Measurements from ENCODE around the gene CCDC149.
A peak's percentile ranks its signal among the peaks of the same experiment; 100 is the strongest.

The CCDC149 gene

DNA sequence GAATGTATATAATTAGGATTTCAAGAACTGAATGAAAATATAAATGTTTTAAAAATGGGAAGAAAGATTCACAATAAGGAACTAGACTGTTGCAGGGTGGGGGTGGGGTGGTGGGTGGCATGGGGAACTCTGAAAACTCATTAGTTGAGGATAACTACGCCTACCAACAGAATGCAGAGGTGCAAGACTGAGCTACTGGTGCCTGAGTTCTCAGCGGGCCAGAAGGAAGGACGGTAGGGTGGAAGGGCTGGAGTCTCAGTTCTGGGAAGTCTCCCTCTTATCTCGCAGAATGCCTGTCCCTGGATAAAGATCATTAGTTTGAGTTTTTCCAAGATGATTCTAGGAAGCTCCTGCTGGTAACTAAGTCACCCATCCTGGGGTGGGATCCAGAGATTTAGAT lies 118.8 kb downstream of the CCDC149 start:
- Histone ChIP-seq H3K56ac (ENCODE audit: low read length) (no peak overlapping the region), H3K4me1 (ENCODE audit: control insufficient read depth, low read depth, low read length) (peaks cover 10% of the 10 kb centered on the region), H2BK120ac (ENCODE audit: low read depth, low read length) (no peak overlapping the region), H3K4ac (ENCODE audit: low read depth, low read length) (no peak overlapping the region), H3K36me3 (ENCODE audit: control insufficient read depth, insufficient read depth, low read length) (no peaks in the 10 kb centered on the region), H4K8ac (ENCODE audit: low read depth, low read length) (no peak overlapping the region), H3K4me3 (ENCODE audit: low read length) (no peak overlapping the region), H3K79me1 (ENCODE audit: low read length) (no peaks in the 10 kb centered on the region), H3K27me3 (ENCODE audit: insufficient read depth, low read length, poor library complexity) (peaks cover 8% of the 10 kb centered on the region), H2BK5ac (ENCODE audit: low read length) (no peak overlapping the region), H2BK15ac (replicated peaks; ENCODE audit: low read depth) (no peak overlapping the region), H3K4me2 (ENCODE audit: low read length) (no peak overlapping the region), H3K27ac (ENCODE audit: low read depth, low read length) (no peak overlapping the region), H2AK5ac (ENCODE audit: low read length) (no peak overlapping the region), H3K79me2 (ENCODE audit: control insufficient read depth, insufficient read depth, low read length) (no peaks in the 10 kb centered on the region), H4K5ac (ENCODE audit: low read length) (no peak overlapping the region), H3K23ac (ENCODE audit: low read length) (no peak overlapping the region), H3K9ac (ENCODE audit: low read length) (no peak overlapping the region), H3K18ac (ENCODE audit: low read length) (no peak overlapping the region)
- WGBS (ENCODE audit: extremely low coverage, insufficient coverage, low lambda C conversion rate): no CpG with 5 or more reads among the region's 4 CpGs
- peak; percentile 63 for DNase-seq

DNA sequence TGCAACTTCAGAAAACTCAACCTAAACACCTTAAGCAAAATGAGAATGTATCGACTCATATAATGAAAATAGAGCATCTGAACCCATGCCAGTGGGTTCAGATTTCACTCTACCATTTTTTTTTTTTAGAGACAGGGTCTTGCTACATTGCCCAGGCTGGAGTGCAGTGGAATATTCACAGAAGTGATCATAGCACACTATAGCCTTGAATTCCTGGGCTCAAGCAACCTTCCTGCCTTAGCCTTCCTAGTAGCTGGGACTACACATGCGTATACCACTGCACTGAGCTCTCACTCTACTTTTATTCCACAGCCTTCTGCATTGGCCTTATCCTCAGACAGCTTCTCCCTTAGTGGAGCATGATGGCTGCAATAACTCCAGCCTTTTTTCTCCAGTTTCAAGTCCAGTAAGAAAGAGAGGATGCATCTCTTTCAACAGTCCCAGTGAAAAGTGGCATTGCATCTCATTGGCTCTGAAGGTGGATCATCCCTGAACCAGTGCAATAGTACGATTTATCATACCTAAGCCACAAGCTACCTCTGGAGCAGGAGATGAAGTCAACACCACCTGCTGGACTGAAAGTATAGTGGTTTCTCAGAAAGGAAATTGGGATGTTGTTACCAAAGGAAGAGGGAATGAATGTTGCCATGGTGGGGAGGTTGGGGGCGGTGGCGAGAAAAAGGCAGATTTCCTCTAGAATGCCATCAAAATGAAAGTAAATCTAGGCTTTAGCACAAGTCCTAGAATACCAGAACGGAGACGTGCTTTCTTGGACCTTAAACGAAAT lies 119.4 kb downstream of the CCDC149 start:
- H3K56ac ChIP-seq (ENCODE audit: low read length): no peak overlapping the region
- WGBS (ENCODE audit: extremely low coverage, insufficient coverage, low lambda C conversion rate): no CpG with 5 or more reads among the region's 8 CpGs
- H2BK15ac ChIP-seq (replicated peaks; ENCODE audit: low read depth): no peak overlapping the region
- no peak overlapping the region for H2AK5ac ChIP-seq (ENCODE audit: low read length)
- H3K79me1 ChIP-seq (ENCODE audit: low read length): no peaks in the 10 kb centered on the region
- no peak overlapping the region for H3K9ac ChIP-seq (ENCODE audit: low read length)
- H2BK120ac ChIP-seq (ENCODE audit: low read depth, low read length): no peak overlapping the region
- H3K79me2 ChIP-seq (ENCODE audit: control insufficient read depth, insufficient read depth, low read length): no peaks in the 10 kb centered on the region
- H2BK5ac ChIP-seq (ENCODE audit: low read length): no peak overlapping the region
- no peak overlapping the region for H3K4me3 ChIP-seq (ENCODE audit: low read length)
- no peaks in the 10 kb centered on the region for H3K36me3 ChIP-seq (ENCODE audit: control insufficient read depth, insufficient read depth, low read length)
- H3K23ac ChIP-seq (ENCODE audit: low read length): no peak overlapping the region
- no peak overlapping the region for H4K5ac ChIP-seq (ENCODE audit: low read length)
- no peak overlapping the region for H3K18ac ChIP-seq (ENCODE audit: low read length)
- peaks cover 3% of the 10 kb centered on the region for H3K27me3 ChIP-seq (ENCODE audit: insufficient read depth, low read length, poor library complexity)
- H3K4me2 ChIP-seq (ENCODE audit: low read length): no peak overlapping the region
- H3K4ac ChIP-seq (ENCODE audit: low read depth, low read length): no peak overlapping the region
- H3K4me1 ChIP-seq (ENCODE audit: control insufficient read depth, low read depth, low read length): peaks cover 10% of the 10 kb centered on the region
- no peak overlapping the region for H3K27ac ChIP-seq (ENCODE audit: low read depth, low read length)
- no peak overlapping the region for H4K8ac ChIP-seq (ENCODE audit: low read depth, low read length)
- DNase-seq: peak; percentile 75

DNA sequence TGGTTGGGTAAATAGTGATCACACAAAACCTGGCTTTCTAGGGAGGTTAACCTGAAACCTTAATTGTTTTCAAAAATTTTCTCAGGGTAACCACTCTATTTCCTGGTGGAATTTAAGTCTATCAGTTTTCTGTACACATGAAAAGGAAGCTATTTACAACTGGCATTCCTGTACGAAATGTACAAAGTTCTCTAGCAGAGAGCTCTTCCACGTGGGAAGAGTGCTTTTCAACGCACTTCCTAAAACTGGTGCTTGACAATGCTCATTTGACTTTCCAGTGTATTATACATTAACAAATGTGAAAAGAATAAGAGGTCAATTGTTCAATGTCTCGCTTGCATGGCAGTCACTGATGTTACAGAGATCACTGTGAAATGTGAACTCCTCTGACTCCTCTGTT lies 120.3 kb downstream of the CCDC149 start:
- Histone ChIP-seq H2AK5ac (ENCODE audit: low read length) (no peak overlapping the region), H4K8ac (ENCODE audit: low read depth, low read length) (no peak overlapping the region)
- WGBS (ENCODE audit: extremely low coverage, insufficient coverage, low lambda C conversion rate): no CpG with 5 or more reads among the region's 4 CpGs

DNA sequence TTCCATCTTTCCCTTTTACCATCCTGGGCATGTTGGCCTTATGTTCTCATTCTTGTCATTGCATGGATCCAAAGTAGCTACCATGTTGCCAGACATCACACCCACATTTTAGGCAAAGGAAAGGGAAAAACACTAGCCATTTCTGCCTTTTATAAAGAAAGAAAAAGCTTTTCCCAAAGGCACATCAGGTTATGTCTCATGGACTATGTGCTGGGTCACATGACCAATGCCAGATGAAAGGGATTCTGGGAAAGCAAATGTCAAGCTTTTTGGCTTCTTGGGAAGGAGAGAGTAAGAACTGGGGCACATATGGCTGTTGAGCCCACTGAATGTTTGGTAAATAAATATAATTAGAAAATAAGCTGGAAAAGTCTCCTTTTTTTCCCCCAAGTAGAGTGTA lies 121.8 kb downstream of the CCDC149 start:
- Histone ChIP-seq H3K56ac (ENCODE audit: low read length) (no peak overlapping the region), H3K23ac (ENCODE audit: low read length) (no peak overlapping the region), H3K4me2 (ENCODE audit: low read length) (no peak overlapping the region), H2BK120ac (ENCODE audit: low read depth, low read length) (no peak overlapping the region), H3K27ac (ENCODE audit: low read depth, low read length) (no peak overlapping the region), H3K4me1 (ENCODE audit: control insufficient read depth, low read depth, low read length) (peaks cover 10% of the 10 kb centered on the region), H3K4ac (ENCODE audit: low read depth, low read length) (no peak overlapping the region), H2BK5ac (ENCODE audit: low read length) (no peak overlapping the region), H3K79me1 (ENCODE audit: low read length) (no peaks in the 10 kb centered on the region), H3K79me2 (ENCODE audit: control insufficient read depth, insufficient read depth, low read length) (no peaks in the 10 kb centered on the region), H4K8ac (ENCODE audit: low read depth, low read length) (no peak overlapping the region), H3K9ac (ENCODE audit: low read length) (no peak overlapping the region), H2AK5ac (ENCODE audit: low read length) (no peak overlapping the region), H3K18ac (ENCODE audit: low read length) (no peak overlapping the region), H4K5ac (ENCODE audit: low read length) (no peak overlapping the region), H3K36me3 (ENCODE audit: control insufficient read depth, insufficient read depth, low read length) (no peaks in the 10 kb centered on the region), H3K4me3 (ENCODE audit: low read length) (no peak overlapping the region), H2BK15ac (replicated peaks; ENCODE audit: low read depth) (no peak overlapping the region), H3K27me3 (ENCODE audit: insufficient read depth, low read length, poor library complexity) (no peaks in the 10 kb centered on the region)
- no peak for DNase-seq

More for the DNA sequence above, 120.3 kb downstream of the CCDC149 start:
- Histone ChIP-seq H3K79me1 (ENCODE audit: low read length) (no peaks in the 10 kb centered on the region), H2BK120ac (ENCODE audit: low read depth, low read length) (no peak overlapping the region), H2BK5ac (ENCODE audit: low read length) (no peak overlapping the region), H2BK15ac (replicated peaks; ENCODE audit: low read depth) (no peak overlapping the region), H3K4me3 (ENCODE audit: low read length) (no peak overlapping the region), H3K36me3 (ENCODE audit: control insufficient read depth, insufficient read depth, low read length) (no peaks in the 10 kb centered on the region), H3K4me1 (ENCODE audit: control insufficient read depth, low read depth, low read length) (peaks cover 10% of the 10 kb centered on the region), H3K18ac (ENCODE audit: low read length) (no peak overlapping the region), H3K56ac (ENCODE audit: low read length) (no peak overlapping the region), H3K23ac (ENCODE audit: low read length) (no peak overlapping the region), H4K5ac (ENCODE audit: low read length) (no peak overlapping the region), H3K4me2 (ENCODE audit: low read length) (no peak overlapping the region), H3K9ac (ENCODE audit: low read length) (no peak overlapping the region), H3K27ac (ENCODE audit: low read depth, low read length) (no peak overlapping the region), H3K79me2 (ENCODE audit: control insufficient read depth, insufficient read depth, low read length) (no peaks in the 10 kb centered on the region), H3K27me3 (ENCODE audit: insufficient read depth, low read length, poor library complexity) (peaks cover 1% of the 10 kb centered on the region), H3K4ac (ENCODE audit: low read depth, low read length) (no peak overlapping the region)
- no peak for DNase-seq

DNA sequence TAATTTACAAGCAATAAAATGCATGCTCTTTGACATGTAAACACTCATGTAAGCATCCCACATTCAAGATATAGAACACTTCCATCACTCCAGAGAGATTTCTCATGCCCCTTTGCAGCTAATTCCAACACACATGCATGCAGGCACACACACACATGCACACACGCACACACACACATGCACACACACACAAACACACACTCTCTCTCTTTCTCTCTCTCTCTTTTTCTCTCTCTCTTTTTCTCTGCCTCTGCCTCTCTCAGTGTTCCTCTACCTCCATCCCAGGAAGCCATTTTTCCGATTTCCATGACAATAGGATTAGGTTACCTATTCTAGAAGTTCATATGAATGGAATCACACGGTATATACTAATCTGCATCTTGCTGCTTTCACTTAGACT lies 129.3 kb downstream of the CCDC149 start:
- H2BK15ac ChIP-seq (replicated peaks; ENCODE audit: low read depth): no peak overlapping the region
- H3K23ac ChIP-seq (ENCODE audit: low read length): no peak overlapping the region
- H3K4ac ChIP-seq (ENCODE audit: low read depth, low read length): no peak overlapping the region
- WGBS (ENCODE audit: extremely low coverage, insufficient coverage, low lambda C conversion rate): no CpG with 5 or more reads among the region's 3 CpGs
- no peak for DNase-seq
- H2BK120ac ChIP-seq (ENCODE audit: low read depth, low read length): no peak overlapping the region
- H4K8ac ChIP-seq (ENCODE audit: low read depth, low read length): no peak overlapping the region
- H4K5ac ChIP-seq (ENCODE audit: low read length): no peak overlapping the region
- no peaks in the 10 kb centered on the region for H3K36me3 ChIP-seq (ENCODE audit: control insufficient read depth, insufficient read depth, low read length)
- no peak overlapping the region for H3K27ac ChIP-seq (ENCODE audit: low read depth, low read length)
- no peak overlapping the region for H3K4me2 ChIP-seq (ENCODE audit: low read length)
- H2BK5ac ChIP-seq (ENCODE audit: low read length): no peak overlapping the region
- no peaks in the 10 kb centered on the region for H3K79me1 ChIP-seq (ENCODE audit: low read length)
- no peaks in the 10 kb centered on the region for H3K79me2 ChIP-seq (ENCODE audit: control insufficient read depth, insufficient read depth, low read length)
- H3K9ac ChIP-seq (ENCODE audit: low read length): no peak overlapping the region
- no peak overlapping the region for H3K18ac ChIP-seq (ENCODE audit: low read length)
- no peak overlapping the region for H2AK5ac ChIP-seq (ENCODE audit: low read length)
- no peaks in the 10 kb centered on the region for H3K27me3 ChIP-seq (ENCODE audit: insufficient read depth, low read length, poor library complexity)
- no peaks in the 10 kb centered on the region for H3K4me1 ChIP-seq (ENCODE audit: control insufficient read depth, low read depth, low read length)
- H3K4me3 ChIP-seq (ENCODE audit: low read length): no peak overlapping the region
- no peak overlapping the region for H3K56ac ChIP-seq (ENCODE audit: low read length)
